HG02884 (cell line): ENCODE measurements around the gene CSNK1E.

Experiments
- ATAC-seq: cut with Tn5 transposase; IDR thresholded peaks from one replicate; pipeline ENCODE4 v1.9.1; 2021; ENCODE audit warnings: mild to moderate bottlenecking, moderate library complexity; ENCODE audit not compliant: unreplicated experiment

Gene CSNK1E

DNA sequence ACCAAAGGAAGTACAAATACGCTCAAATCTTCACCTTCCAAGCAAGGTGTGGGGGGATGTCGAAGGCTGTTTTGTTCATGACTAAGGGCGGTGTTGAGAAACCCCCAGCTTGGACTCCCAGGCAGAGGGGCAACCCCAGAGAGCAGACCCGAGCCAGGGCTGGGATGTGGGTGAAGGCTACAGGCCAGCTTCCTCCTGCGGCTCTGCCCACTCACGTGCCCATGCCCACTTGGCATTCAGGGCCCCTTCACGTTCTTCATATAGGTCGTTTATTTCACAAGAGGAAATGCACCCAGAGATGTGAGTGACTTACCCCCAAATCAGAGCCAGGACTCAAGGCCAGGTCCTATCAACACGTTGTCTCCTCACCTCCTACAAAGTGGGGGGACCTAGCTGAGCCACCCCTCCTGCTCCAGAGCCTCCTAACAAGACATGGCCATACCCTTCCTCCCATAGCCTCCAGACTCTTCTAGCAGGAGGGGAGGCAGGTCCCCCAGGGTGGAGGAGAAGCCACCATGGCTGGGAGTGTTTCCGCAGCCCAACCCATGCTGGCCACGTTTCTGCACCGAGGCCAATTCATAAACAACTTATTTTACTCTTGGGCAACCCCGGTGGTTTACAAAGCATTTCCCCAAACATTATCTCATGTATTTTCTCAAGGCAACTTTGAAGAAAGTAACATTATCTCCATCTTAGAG is 66.4 kb downstream of the CSNK1E start:
- ATAC-seq, result no peak

DNA sequence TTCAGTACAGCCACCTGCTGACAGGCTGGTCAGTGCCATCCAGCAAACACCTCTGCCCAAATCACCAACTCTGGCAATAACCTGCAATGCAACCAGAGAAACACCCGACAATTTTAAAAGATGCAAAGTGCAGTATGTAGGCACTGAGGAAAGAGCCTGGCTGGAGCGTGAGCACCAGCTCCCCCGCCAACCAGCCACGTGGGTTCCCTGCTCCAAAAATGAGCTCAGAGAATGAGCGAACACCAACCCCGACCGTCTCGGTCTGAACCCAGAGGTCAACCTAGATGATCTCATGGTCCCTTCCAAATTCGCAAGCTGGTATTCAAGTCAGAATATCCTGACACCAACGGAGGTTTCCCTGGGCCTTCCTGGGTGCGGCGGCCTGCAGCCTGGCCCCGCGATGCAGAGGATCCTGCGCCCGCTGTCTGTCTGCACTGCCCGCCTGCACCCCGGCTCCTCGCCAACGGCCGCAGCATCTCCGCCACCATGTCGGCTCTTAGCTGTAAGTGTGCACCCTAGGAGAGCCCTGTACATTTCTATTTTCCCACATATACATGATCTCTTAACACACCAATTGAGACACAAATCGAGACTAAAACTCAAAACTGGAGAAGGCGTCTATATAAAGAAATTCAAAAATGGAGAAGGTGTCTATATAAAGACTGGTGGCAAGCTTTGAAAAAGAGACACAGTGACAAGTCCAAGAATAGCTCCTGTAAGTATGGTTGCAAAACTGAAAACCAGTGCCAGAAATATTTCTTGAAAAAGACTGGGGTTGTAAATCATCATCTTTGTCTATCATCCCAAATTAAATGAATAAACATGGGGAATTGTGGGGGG is 67.2 kb downstream of the CSNK1E start:
- ATAC-seq, result no peak

DNA sequence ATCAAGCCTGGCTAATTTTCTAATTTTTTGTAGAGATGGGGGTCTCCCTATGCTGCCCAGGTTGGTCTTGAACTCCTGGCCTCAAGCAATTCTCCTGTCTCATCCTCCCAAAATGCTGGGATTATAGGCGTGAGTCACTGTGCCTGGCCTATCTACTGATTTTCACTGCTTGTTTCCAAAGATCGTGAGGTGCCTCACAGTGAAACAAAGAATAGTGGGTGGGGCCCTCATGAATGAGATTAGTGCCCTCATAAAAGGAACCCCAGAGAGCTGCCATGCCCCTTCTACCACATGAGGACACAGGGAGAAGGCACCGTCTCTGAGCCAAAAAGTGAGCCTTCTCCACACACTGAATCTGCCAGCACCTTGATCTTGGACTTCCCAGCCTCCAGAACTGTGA is 67.9 kb downstream of the CSNK1E start:
- no peak for ATAC-seq

DNA sequence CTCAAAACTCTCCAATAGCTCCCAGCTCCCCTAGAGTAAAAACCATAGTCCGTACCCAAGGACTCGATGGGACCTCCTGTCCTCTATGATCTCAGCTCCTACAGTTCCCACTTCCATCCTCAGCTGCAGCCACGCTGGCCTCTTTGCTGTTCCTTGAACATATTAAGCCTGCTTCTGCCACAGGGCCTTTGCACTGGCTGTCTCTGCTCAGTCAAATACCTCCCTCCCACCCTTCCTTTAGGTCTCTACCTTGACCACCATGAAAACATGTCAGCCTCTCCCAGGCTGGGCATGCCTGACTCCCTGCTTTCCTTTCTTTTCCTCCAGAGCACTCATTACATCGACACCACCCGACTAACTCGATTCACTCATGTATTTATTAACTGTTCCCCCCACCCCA is 69.0 kb downstream of the CSNK1E start:
- no peak for ATAC-seq

DNA sequence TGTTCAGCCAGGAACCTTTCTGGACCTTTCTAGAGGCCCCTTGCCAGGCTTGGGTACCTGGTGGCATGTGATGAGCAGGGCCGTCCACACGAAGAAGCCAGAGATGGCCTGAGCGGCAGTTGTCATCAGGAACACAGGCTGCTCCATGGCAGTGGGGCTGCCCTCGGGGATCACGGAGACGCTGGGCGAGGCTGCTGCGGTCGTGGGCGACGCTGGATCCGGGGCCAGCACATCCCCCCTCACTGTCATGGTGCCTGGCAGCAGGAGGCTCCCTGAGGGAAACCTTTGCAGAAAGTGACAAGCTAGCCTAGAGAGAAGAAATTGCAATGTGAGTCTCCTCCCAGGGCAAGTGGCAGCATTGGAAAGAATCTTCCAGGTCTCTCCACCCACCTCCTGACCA is 69.5 kb downstream of the CSNK1E start:
- ATAC-seq, result no peak

DNA sequence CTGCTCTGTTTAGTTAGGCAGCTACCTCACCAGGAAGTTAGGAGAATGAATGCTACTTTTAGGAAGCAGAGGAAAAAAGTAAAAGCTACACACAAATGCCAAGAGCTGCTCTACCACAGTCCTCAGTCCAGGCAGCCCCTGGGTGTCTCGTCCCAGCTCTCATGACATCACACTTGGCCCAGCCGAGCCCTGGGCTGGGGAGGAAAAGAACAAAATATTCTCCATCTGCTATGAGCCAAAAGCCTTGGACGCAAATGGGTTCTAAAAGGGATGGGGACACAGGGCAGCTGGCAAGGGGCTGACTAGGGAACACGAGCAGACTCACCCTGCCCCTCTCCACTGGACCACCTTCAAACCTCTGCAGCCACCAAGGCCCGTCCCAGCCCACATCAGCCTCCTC is 70.5 kb downstream of the CSNK1E start:
- ATAC-seq, result no peak

DNA sequence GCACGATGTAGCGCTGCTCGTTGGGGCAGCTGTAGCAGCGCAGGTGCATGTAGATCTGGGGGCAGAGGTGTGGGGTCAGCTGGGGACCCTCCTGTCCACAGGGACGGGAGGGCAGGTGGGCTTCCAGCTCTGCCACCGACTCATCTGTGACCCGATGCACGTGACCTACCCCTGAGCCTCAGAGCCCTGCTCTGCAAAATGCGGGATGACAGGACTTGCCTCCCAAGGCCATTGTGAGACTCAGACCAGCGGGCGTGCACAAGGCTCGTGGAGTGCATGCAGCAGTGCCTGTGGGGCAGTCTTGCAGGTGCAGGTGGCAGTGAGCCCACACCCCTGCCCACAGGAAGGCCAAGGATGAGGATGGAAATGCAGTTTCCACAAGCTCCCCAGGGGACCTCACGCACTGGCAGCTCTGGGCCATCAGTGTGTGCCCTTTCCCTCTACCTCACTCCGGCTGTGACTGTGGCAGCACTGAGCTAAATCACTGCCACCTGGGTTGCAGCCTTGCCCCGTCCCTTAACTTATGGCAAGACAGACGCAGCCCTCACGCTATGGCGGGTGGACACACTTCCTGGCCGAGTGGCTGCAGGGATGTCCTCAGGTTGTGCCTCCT is 71.1 kb downstream of the CSNK1E start:
- ATAC-seq, result no peak

DNA sequence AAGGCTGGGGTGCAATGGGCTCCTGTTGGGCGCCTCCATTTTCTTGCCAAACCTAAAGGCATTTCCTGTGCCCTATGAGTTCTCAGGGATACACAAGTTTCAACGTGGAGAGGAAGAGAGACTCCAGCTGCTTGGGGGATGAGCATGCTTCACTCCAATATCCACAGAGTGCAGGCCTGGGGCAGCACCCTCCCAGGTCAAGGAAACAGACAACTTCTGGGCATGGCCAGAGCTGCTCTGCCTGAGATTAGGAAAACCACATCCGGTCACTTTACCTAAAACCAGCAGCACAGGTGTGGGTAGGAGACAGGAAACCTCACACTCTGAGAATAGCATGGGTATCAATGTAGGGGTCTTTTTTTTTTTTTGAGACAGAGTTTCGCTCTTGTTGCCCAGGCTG is 73.1 kb downstream of the CSNK1E start:
- no peak for ATAC-seq

DNA sequence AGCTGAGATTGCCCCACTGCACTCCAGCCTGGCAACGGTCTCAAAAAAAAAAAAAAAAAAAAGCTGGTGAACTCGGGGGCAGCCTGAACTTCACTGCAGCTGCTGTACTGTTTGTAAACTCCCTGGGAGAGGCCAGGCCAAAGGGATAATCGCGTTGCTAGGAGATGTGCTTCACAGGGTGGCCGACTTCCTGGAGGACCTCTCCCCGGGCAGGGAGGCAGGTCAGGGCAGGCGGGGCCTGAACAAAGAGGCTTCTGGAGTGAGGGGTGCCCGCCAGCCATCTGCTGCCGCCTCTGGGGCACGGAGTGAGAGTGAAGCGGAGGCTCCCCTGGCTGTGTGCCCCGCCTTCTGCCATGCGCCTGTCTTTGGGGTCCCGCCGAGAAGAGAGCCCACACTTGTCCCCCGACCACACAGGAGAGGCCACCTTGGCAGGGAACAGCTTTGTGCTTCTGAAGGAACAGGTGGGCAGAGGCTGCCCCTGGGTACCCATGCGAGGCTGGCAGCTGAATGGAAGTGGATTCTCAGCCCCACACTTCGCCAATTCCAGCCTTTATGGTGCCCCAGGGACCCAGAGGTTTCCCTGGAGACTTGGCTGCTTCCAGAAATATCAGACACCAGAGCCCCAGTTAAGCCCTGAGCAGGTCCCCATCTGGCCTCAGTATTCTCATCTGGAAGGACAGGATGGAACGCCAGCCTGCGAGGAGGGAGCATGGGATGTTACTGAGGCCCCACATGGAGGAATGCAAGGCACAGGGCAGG is 74.0 kb downstream of the CSNK1E start:
- ATAC-seq, result no peak

DNA sequence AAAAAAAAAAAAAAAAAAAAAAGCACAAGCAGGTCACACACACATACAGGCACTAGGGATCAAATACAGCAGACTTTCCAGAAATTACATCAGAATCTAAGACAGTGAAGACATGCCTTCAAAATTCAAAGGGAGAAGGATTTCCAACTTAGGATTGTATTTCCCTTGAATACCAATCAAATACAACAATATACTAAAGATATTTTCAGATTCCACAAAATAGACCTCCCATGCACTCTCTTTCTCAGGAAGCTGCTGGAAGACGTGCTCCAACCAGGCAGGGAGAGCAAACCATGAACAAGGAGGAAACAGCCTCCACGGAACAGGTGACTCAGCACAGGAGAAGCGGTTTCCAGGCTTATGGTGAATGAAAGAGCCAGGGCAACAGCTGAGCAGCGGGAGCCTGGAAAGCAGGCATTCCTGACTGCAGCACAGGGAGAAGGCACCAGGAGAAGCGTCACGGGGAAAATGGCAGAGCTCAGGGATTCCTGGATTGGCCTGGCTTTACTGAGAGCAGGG is 76.4 kb downstream of the CSNK1E start:
- no peak for ATAC-seq
